Measurements from ENCODE around the gene PITPNC1.
"Not testable (repeated sequence)": the region's sequence is repeated elsewhere in the genome, so short reads cannot be mapped to it uniquely, and the experiment has no call there.

The PITPNC1 gene

GRCh38 chr17:67491009-67491680 is 114.1 kb downstream of the PITPNC1 start:
- H3K27ac ChIP-seq (ENCODE audit: insufficient read depth, low read length, poor library complexity, severe bottlenecking), result no peak overlapping the region
- no peaks in the 10 kb centered on the region for H3K27me3 ChIP-seq (replicated peaks; ENCODE audit: control insufficient read depth, insufficient read depth, low read length, poor library complexity, severe bottlenecking)
- H3K4me3 ChIP-seq (ENCODE audit: insufficient read depth, low read depth, low read length, poor library complexity, severe bottlenecking), result no peak overlapping the region
- no peaks in the 10 kb centered on the region for H3K4me1 ChIP-seq (ENCODE audit: control insufficient read depth, insufficient read depth, low read length, poor library complexity, severe bottlenecking)
- H3K9me3 ChIP-seq (ENCODE audit: control insufficient read depth, low read length), result no peaks in the 10 kb centered on the region
- H3K36me3 ChIP-seq (ENCODE audit: control insufficient read depth, insufficient read depth, low read length), result peaks cover 4% of the 10 kb centered on the region
- no peak for DNase-seq

GRCh38 chr17:67491681-67492024 is 114.6 kb downstream of the PITPNC1 start:
- no peak overlapping the region for H3K4me3 ChIP-seq (ENCODE audit: insufficient read depth, low read depth, low read length, poor library complexity, severe bottlenecking)
- no peak for DNase-seq
- H3K27ac ChIP-seq (ENCODE audit: insufficient read depth, low read length, poor library complexity, severe bottlenecking), result no peak overlapping the region
- H3K27me3 ChIP-seq (replicated peaks; ENCODE audit: control insufficient read depth, insufficient read depth, low read length, poor library complexity, severe bottlenecking), result no peaks in the 10 kb centered on the region
- no peaks in the 10 kb centered on the region for H3K4me1 ChIP-seq (ENCODE audit: control insufficient read depth, insufficient read depth, low read length, poor library complexity, severe bottlenecking)
- no peaks in the 10 kb centered on the region for H3K9me3 ChIP-seq (ENCODE audit: control insufficient read depth, low read length)
- H3K36me3 ChIP-seq (ENCODE audit: control insufficient read depth, insufficient read depth, low read length), result peaks cover 4% of the 10 kb centered on the region

- Histone ChIP-seq H3K4me3 (ENCODE audit: insufficient read depth, low read depth, low read length, poor library complexity, severe bottlenecking) (no peak overlapping the region), H3K9me3 (ENCODE audit: control insufficient read depth, low read length) (no peaks in the 10 kb centered on the region), H3K4me1 (ENCODE audit: control insufficient read depth, insufficient read depth, low read length, poor library complexity, severe bottlenecking) (no peaks in the 10 kb centered on the region), H3K27me3 (replicated peaks; ENCODE audit: control insufficient read depth, insufficient read depth, low read length, poor library complexity, severe bottlenecking) (no peaks in the 10 kb centered on the region), H3K27ac (ENCODE audit: insufficient read depth, low read length, poor library complexity, severe bottlenecking) (no peak overlapping the region), H3K36me3 (ENCODE audit: control insufficient read depth, insufficient read depth, low read length) (peaks cover 4% of the 10 kb centered on the region)
- no peak for DNase-seq
Measured at GRCh38 chr17:67492251-67492740, 115.2 kb downstream of the PITPNC1 start.

GRCh38 chr17:67492824-67493517 is 115.9 kb downstream of the PITPNC1 start:
- H3K9me3 ChIP-seq (ENCODE audit: control insufficient read depth, low read length), result no peaks in the 10 kb centered on the region
- H3K27me3 ChIP-seq (replicated peaks; ENCODE audit: control insufficient read depth, insufficient read depth, low read length, poor library complexity, severe bottlenecking), result no peaks in the 10 kb centered on the region
- no peak for DNase-seq
- H3K36me3 ChIP-seq (ENCODE audit: control insufficient read depth, insufficient read depth, low read length), result peaks cover 4% of the 10 kb centered on the region
- no peak overlapping the region for H3K27ac ChIP-seq (ENCODE audit: insufficient read depth, low read length, poor library complexity, severe bottlenecking)
- no peaks in the 10 kb centered on the region for H3K4me1 ChIP-seq (ENCODE audit: control insufficient read depth, insufficient read depth, low read length, poor library complexity, severe bottlenecking)
- no peak overlapping the region for H3K4me3 ChIP-seq (ENCODE audit: insufficient read depth, low read depth, low read length, poor library complexity, severe bottlenecking)

GRCh38 chr17:67493812-67494211 is 116.7 kb downstream of the PITPNC1 start:
- Histone ChIP-seq H3K4me1 (ENCODE audit: control insufficient read depth, insufficient read depth, low read length, poor library complexity, severe bottlenecking) (no peaks in the 10 kb centered on the region), H3K27me3 (replicated peaks; ENCODE audit: control insufficient read depth, insufficient read depth, low read length, poor library complexity, severe bottlenecking) (no peaks in the 10 kb centered on the region), H3K9me3 (ENCODE audit: control insufficient read depth, low read length) (no peaks in the 10 kb centered on the region), H3K4me3 (ENCODE audit: insufficient read depth, low read depth, low read length, poor library complexity, severe bottlenecking) (no peak overlapping the region), H3K27ac (ENCODE audit: insufficient read depth, low read length, poor library complexity, severe bottlenecking) (no peak overlapping the region), H3K36me3 (ENCODE audit: control insufficient read depth, insufficient read depth, low read length) (peaks cover 4% of the 10 kb centered on the region)
- DNase-seq, result no peak

- H3K9me3 ChIP-seq (ENCODE audit: control insufficient read depth, low read length); DNase-seq; H3K27ac ChIP-seq (ENCODE audit: insufficient read depth, low read length, poor library complexity, severe bottlenecking); H3K27me3 ChIP-seq (replicated peaks; ENCODE audit: control insufficient read depth, insufficient read depth, low read length, poor library complexity, severe bottlenecking); H3K4me3 ChIP-seq (ENCODE audit: insufficient read depth, low read depth, low read length, poor library complexity, severe bottlenecking); H3K36me3 ChIP-seq (ENCODE audit: control insufficient read depth, insufficient read depth, low read length); H3K4me1 ChIP-seq (ENCODE audit: control insufficient read depth, insufficient read depth, low read length, poor library complexity, severe bottlenecking): not testable (repeated sequence)
Measured at GRCh38 chr17:67495534-67495933, 118.5 kb downstream of the PITPNC1 start.

GRCh38 chr17:67496286-67496685 is 119.2 kb downstream of the PITPNC1 start:
- no peaks in the 10 kb centered on the region for H3K4me1 ChIP-seq (ENCODE audit: control insufficient read depth, insufficient read depth, low read length, poor library complexity, severe bottlenecking)
- H3K27ac ChIP-seq (ENCODE audit: insufficient read depth, low read length, poor library complexity, severe bottlenecking), result no peak overlapping the region
- no peak for DNase-seq
- no peaks in the 10 kb centered on the region for H3K27me3 ChIP-seq (replicated peaks; ENCODE audit: control insufficient read depth, insufficient read depth, low read length, poor library complexity, severe bottlenecking)
- no peaks in the 10 kb centered on the region for H3K9me3 ChIP-seq (ENCODE audit: control insufficient read depth, low read length)
- no peak overlapping the region for H3K4me3 ChIP-seq (ENCODE audit: insufficient read depth, low read depth, low read length, poor library complexity, severe bottlenecking)
- no peaks in the 10 kb centered on the region for H3K36me3 ChIP-seq (ENCODE audit: control insufficient read depth, insufficient read depth, low read length)

- no peaks in the 10 kb centered on the region for H3K36me3 ChIP-seq (ENCODE audit: control insufficient read depth, insufficient read depth, low read length)
- H3K27ac ChIP-seq (ENCODE audit: insufficient read depth, low read length, poor library complexity, severe bottlenecking), result no peak overlapping the region
- H3K9me3 ChIP-seq (ENCODE audit: control insufficient read depth, low read length), result no peaks in the 10 kb centered on the region
- no peaks in the 10 kb centered on the region for H3K4me1 ChIP-seq (ENCODE audit: control insufficient read depth, insufficient read depth, low read length, poor library complexity, severe bottlenecking)
- H3K4me3 ChIP-seq (ENCODE audit: insufficient read depth, low read depth, low read length, poor library complexity, severe bottlenecking), result no peak overlapping the region
- no peak for DNase-seq
- H3K27me3 ChIP-seq (replicated peaks; ENCODE audit: control insufficient read depth, insufficient read depth, low read length, poor library complexity, severe bottlenecking), result no peaks in the 10 kb centered on the region
Measured at GRCh38 chr17:67499685-67500084, 122.6 kb downstream of the PITPNC1 start.

GRCh38 chr17:67500261-67500660 is 123.2 kb downstream of the PITPNC1 start:
- Histone ChIP-seq H3K36me3 (ENCODE audit: control insufficient read depth, insufficient read depth, low read length) (no peaks in the 10 kb centered on the region), H3K27me3 (replicated peaks; ENCODE audit: control insufficient read depth, insufficient read depth, low read length, poor library complexity, severe bottlenecking) (no peaks in the 10 kb centered on the region), H3K27ac (ENCODE audit: insufficient read depth, low read length, poor library complexity, severe bottlenecking) (no peak overlapping the region), H3K9me3 (ENCODE audit: control insufficient read depth, low read length) (no peaks in the 10 kb centered on the region), H3K4me3 (ENCODE audit: insufficient read depth, low read depth, low read length, poor library complexity, severe bottlenecking) (no peak overlapping the region), H3K4me1 (ENCODE audit: control insufficient read depth, insufficient read depth, low read length, poor library complexity, severe bottlenecking) (no peaks in the 10 kb centered on the region)
- no peak for DNase-seq

GRCh38 chr17:67500677-67501300 is 123.7 kb downstream of the PITPNC1 start:
- Histone ChIP-seq H3K4me3 (ENCODE audit: insufficient read depth, low read depth, low read length, poor library complexity, severe bottlenecking) (no peak overlapping the region), H3K36me3 (ENCODE audit: control insufficient read depth, insufficient read depth, low read length) (no peaks in the 10 kb centered on the region), H3K4me1 (ENCODE audit: control insufficient read depth, insufficient read depth, low read length, poor library complexity, severe bottlenecking) (no peaks in the 10 kb centered on the region), H3K9me3 (ENCODE audit: control insufficient read depth, low read length) (no peaks in the 10 kb centered on the region), H3K27me3 (replicated peaks; ENCODE audit: control insufficient read depth, insufficient read depth, low read length, poor library complexity, severe bottlenecking) (no peaks in the 10 kb centered on the region), H3K27ac (ENCODE audit: insufficient read depth, low read length, poor library complexity, severe bottlenecking) (no peak overlapping the region)
- DNase-seq, result no peak
